HG02610 (cell line): ENCODE measurements around the gene ZNF284.

Experiments
- ATAC-seq: cut with Tn5 transposase; IDR thresholded peaks from one replicate; pipeline ENCODE4 v1.9.1; 2021; ENCODE audit warnings: mild to moderate bottlenecking, moderate library complexity; ENCODE audit not compliant: unreplicated experiment

Gene ZNF284

DNA sequence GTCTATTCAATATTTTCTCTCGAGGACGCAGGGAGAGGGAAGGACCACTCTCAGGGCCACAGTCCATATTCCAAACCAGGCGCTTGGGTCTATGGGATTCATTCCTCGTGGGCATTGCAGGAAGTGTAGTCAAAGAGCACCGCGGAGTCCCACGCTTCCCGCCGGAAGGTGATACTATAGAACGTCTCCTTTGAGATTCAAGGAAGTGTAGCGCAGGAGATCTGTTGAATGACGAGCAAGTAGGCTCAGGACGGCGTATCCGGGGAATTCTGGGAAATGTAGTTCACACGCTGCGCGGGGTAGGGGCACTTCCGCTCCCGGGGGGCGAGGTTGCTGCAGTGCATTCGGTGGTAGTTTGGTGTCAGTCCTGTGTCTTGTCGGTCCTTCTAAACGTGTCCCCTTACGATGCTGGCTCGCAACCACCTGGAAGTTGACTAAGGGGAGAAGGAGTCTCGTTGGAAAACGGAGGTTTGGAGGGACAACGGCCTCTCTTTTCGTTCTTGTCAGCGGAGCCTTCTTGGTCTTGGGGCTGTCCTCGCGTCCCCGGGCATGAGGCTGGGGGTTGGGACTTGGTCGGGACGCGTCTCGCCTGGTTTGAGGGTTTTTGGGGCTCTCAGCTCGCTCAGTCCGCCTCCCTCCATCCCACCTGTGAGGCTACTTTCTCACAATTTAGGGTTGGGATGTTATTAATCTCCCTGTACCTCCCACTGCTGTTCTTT, at the start of gene ZNF284:
TSS of gene ZNF284 (plus strand) at position 336 of the 719 bp plus-strand sequence. CDS start 4,231 bp downstream, outside the sequence.
- ATAC-seq = peak; percentile 99

DNA sequence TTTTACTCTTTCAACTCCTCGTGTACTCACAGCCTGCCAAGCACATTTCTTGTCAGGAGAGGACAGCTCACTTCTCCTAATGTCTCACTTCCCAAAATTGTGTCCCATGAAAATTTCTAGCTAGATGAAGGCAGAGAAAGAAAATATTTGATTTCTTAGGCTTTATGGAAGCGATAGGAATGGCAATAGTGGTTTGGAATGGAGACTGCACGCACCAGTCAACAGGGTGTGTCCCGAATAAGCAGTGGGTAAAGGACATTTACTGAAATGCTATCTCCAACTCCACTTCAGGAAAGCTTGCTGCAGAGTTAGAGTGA, 47.1 kb upstream of the ZNF284 start:
- ATAC-seq = no peak

DNA sequence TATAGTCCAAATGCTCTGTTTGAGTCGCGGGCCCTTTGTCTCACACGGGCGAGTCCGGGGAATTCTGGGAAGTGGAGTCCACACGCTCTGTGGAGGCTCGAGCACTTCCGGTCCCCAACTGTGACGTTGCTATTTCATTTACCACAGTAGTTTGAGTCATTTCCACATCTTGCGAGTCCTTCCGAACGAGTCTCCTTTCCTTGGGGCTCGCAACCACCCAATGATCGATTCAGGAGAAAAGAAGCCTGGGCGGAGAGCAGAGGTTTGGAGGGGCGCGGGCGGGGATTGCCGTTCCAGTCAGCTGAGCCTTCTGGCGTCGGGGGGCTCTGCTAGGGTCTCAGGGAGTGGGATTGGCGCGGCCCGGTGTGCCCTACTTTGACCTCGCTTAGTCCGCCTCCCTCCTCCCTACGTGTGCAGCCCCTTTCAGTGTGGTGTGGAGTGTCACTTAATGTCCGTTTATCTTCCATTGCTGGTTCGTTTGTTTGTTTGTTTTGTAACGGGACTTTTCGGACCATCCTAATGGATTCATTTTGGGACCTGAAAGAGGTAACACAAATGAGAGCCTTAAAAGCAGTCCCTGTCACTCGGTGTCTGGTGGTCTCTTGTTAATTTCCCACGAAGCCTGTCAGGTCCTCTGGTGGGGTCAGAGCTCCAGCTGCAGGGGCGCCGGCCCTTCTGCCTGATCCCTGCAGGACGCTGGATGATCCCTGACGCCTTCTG, 46.6 kb upstream of the ZNF284 start, which contains the start of gene ZNF222:
TSS of gene ZNF222 (plus strand) at position 163 of the 720 bp plus-strand sequence. CDS start at position 221, 58 bp downstream.
- ATAC-seq = peak; percentile 93

DNA sequence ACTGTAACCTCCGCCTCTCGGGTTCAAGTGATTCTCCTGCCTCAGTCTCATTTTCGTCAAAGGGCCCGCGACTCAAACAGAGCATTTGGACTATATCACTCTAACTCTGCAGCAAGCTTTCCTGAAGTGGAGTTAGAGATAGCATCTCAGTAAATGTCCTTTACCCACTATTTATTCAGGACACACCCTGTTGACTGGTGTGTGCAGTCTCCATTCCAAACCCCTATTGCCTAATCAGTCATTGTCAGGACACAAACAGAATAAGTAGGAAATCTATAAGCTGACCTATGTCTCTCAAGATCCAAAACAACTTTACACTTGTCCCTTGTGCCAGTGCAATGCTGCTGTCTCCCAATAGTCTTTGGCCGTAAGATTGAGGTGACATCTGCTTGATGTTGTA, 45.3 kb upstream of the ZNF284 start:
- ATAC-seq = no peak

DNA sequence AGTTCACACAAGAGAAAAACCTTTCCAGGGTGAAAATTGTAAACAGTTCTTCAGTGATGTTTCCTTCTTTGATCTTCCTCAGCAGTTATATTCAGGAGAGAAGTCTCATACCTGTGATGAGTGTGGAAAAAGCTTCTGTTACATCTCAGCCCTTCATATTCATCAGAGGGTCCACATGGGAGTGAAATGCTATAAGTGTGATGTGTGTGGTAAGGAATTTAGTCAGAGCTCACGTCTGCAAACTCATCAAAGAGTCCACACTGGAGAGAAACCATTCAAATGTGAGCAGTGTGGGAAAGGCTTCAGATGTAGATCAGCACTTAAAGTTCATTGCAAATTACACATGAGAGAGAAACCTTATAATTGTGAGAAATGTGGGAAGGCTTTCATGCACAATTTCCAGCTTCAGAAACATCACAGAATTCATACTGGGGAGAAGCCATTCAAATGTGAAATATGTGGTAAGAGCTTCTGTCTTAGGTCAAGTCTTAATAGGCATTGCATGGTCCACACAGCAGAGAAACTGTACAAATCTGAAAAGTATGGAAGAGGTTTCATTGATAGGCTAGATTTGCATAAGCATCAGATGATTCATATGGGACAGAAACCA, 39.9 kb upstream of the ZNF284 start:
- ATAC-seq = no peak

DNA sequence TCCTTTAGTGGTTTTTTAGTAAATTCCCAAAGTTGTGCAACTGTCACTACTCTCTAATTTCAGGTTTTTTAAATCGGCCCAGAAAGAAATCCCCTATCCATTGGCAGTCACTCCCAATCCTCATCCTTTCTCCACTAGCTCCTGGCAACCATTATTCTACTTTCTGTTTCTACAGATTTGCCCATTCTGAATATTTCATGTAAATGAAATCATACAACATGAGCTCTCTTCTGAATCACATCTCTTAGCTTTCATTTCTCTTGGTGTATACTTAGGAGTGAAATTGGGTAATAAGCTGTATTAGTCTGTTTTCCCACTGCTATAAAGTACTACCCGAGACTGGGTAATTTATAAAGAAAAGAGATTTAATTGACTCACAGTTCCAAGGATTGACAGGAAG, 29.8 kb upstream of the ZNF284 start:
- ATAC-seq = no peak

DNA sequence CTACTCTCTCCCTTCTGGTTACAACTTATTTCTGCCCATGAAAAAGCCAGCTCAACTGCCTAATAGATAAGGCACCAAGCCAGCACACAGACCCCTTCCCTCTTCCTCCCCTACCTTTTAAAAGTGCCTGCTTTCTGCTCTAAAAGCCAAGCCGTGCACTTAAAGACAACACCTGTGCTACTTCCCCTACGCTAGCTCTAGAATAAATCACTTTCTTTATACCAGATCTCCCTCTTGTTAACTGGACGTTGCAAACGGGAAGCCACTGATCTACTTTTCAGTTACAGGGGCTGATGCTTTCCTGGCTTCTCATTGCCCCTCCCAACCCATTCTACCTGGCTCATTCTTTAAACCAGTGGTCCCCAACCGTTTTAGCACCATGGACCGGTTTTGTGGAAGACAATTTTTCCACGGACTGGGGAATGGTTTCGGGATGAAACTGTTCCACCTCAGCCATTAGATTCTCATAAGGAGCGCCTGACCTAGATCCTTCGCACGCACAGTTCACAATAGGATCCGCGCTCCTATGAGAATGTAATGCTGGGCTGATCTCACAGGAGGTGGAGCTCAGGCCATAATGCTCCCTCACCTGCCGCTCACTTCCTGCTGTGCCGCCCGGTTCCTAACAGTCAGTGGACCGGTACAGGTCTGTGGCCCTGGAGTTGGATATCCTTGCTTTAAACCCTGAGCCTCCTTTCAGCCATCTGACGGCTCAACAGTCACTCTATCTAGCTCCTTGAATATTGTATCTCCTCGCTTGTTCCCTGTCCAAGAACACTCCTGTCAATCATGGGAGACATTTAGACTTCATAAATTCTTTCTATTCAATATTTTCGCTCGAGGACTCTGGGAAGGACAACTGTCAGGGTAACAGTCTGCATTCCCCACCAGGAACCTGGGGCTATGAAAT, 21.0 kb upstream of the ZNF284 start:
- peak; percentile 54 for ATAC-seq

DNA sequence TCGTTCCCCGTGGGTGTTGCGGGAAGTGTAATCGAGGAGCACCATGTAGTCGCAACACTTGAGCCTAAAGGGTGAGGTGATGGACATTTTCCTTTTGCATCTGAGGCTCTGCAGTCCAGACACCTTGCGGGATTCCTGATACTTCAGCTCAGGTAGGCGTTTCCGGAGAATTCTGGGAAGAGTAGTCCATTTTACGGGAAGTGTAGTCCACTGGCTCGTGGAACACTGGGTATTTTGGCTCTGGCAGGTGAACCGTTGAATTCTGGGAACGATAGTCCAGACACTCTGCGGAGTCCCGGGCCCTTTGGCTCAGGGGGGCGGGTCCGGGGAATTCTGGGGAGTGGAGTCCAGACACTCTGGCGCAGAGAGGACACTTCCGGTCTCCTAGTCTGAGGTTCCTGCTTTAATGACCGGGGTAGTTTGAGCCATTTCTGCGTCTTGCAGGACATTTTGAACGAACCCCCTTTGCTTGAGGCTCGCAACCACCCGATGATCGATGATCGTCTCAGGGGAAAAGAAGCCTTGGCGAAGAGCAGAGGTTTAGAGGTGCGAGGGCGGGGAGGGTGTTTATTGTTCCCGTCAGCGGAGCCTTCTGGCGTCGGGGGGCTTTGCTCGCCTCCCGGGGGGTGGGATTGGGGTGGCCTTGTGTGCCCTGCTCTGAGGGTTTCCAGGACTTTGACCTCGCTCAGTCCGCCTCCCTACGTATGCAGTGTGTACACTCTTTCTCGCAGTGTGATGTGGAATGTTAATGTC, 20.1 kb upstream of the ZNF284 start, which contains the start of gene ZNF223:
TSS of gene ZNF223 (plus strand) at position 387 of the 753 bp plus-strand sequence. CDS start 3,141 bp downstream, outside the sequence.
- ATAC-seq = peak; percentile 53

DNA sequence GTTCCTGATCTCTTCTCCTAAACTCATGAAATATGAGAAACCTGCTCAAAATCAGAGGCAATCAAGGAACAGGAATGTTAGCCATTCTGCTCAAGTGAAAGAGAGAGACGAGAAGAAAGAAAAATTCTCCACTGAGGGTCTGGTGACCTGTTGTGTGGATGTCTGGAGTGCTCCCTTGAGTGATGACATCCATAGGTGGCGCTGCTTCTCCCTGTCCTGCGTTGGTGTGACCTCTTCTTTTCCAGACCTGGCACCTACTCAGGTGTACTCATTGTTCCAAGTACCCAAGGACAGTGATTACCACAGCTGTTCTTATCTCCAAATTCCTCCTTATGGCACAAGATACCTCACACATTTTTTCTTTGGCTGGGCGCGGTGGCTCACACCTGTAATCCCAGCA, 16.1 kb upstream of the ZNF284 start:
- ATAC-seq = no peak

DNA sequence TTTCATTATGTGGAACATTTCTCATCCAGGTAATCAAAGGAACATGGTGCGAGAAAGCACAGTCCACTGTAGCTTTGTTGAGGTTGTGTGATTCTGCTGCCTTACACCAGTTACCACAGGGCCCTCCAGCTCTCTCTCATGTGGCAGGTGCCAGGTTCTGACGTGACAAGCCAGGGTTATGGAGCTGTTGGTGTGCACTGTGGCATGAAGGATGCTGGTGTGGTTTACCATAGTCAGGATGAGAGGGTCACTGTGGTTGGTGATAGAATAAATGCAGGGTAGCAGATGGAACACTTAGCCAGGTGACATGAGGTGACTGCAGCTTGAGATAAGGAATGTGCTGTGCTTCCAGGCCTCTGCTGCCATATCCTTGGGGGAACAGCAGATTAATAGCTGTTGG, 12.7 kb upstream of the ZNF284 start:
- ATAC-seq = no peak

DNA sequence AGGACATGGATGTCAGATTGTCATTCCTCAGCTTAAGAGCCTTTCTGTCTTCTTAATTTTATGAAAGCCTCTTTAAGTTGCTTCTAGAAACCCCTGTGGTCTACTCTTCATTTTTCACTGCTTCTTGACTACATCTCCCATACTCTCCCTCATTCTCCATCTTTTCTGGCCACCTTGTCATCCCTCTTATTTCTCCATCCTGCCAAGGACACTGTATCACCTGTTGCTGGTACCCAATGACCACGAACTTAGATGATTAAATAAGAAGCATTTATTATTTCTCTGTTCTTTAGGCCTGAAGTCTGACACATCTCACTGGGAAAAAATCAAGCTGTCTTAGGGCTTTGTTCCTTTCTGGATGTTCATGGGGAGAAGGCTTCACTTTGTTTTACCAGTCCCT, 10.9 kb upstream of the ZNF284 start:
- no peak for ATAC-seq

DNA sequence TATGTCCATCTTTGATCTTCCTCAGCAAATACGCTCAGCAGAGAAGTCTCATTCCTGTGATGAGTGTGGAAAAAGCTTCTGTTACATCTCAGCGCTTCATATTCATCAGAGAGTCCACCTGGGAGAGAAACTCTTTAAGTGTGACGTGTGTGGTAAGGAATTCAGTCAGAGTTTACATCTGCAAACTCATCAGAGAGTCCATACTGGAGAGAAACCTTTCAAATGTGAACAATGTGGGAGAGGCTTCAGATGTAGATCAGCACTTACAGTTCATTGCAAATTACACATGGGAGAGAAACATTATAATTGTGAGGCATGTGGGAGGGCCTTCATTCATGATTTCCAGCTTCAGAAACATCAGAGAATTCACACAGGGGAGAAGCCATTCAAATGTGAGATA, 5.7 kb upstream of the ZNF284 start:
- no peak for ATAC-seq

DNA sequence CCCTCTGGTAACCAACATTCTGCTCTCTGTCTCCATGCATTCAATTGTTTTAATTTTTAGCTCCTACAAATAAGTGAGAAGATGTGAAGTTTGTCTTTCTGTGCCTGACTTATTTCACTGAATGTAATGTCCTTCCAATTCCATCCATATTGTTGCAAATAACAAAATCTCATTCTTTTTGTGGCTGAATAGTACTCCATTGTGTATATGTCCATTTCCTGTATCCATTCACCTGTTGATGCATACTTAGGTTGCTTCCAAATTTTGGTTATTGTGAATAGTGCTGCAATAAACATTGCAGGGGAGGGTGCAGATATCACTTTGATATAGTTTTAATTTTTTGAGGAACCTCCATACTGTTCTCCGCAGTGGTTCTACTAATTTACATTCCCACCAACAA, 2.5 kb upstream of the ZNF284 start:
- no peak for ATAC-seq

DNA sequence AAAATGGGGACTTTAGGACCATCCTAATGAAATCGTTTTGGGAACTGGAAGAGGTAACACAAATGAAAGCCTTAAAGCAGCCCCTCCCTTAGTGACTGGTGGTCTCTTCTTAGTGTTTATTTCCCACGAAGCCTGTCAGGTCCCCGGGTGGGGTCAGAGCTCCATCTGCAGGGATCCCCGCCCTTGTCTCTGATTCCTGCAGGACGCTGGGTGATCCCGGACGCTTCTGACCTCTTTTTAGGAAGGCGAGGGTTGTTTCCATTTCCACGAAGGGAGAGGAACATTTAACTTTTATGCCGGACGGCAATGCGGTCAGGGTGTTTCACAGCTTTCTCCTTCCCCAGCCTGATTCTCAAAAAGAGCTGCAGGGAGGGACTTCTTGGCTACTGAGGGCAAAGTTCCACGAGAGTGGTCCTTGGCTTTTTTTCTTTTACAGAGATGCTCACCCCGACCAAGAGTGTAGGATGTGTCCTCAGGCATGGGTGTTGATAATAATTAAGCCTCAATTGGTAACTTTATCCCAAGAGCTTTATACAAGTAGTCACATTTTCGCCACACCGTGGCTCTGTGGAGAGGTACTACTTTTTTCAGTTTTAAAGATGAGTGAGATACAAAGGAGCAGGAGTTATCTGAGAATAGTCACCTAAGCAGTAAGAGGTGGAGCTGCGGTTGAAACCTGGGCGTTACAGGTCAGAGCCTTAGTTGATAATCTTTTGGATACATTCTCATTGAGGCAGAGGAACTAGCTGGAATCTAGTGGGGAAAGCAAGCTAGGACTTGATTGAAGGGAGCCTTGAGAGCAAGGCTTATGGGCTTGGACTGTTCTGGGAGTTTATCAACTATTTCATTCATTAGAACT, 813 bp downstream of the ZNF284 start:
- ATAC-seq = no peak

DNA sequence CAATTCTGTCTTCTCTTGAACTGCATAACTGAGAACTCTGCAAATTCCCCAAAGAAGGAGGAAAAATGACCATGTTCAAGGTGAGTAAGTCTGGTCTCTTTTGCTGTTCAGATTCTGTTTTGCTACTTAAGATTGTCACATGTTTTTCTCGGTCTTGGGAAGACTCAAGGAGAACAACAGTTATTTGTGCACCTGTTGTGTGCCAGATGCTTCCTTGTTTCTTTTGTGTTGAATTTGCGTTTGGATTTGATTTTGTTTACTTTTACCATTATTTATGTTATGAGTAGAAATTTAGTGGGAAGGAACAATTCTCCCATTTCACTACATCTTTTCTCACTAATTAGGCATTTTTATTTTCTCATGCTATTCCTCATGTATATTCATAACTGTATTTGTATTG, 4.4 kb downstream of the ZNF284 start:
- no peak for ATAC-seq

DNA sequence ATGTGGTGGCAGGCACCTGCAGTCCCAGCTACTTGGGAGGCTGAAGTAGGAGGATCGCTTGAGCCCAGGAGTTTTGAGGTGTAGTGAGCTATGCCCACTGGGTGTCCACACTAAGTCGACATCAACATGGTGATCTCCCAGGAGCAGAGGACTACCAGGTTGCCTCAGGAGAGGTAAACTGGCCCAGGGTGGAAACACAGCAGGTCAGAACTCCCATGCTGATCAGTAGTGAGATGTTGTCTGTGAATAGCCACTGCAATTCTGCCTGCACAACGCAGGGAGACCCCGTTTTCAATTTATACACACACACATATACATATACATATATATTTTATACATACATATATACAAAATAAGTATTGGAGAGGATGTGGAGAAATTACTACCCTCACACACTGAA, 20.1 kb downstream of the ZNF284 start:
- no peak for ATAC-seq

DNA sequence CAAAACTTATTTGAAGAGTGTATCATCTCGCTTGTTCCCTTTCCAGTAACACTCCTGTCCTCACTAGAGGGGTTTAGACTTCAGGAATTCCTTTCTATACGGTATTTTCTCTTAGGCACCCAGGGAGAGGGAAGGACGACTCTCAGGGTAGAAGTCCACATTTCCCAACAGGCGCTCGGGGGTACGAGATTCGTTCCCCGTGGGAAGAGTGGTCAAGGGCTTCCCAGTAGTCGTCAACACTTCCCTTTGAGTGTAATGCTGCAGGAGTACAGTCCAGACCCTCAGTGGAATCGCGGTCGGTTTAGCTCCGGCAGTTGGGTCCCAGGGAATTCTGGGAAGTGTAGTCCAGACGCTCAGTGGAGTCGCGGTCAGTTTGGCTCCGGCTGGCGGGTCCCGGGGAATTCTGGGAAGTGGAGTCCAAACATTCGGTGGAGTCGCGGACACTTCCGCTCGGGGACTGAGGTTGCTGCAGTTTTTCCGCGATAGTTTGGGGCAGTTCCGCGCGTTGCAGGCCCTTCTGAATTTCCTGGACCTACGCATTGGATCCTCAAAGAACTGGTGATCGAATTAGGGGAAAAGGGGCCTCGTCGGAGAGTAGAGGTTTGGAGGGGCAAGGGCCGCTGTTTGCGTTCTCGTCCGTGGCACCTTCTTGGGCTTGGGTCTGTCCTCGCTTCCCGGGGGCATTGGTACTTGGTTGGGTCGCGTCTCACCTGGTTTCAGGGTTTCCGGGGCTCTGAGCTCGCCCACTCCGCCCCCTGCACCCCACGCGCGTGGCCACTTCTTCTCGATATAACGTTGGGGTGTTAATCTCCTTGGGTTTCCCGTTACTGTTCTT, 22.2 kb downstream of the ZNF284 start, which contains the start of gene ZNF224:
TSS of gene ZNF224 (plus strand) at position 431 of the 835 bp plus-strand sequence. CDS start 3,513 bp downstream, outside the sequence.
- ATAC-seq = peak; percentile 71

DNA sequence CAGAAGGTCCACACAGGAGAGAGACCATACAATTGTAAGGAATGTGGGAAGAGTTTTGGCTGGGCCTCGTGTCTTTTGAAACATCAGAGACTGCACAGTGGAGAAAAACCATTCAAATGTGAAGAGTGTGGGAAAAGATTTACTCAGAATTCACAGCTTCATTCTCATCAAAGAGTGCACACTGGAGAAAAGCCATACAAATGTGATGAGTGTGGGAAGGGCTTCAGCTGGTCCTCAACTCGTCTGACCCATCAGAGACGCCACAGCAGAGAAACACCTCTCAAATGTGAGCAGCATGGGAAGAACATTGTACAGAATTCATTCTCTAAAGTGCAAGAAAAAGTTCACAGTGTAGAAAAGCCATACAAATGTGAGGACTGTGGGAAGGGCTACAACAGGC, 35.8 kb downstream of the ZNF284 start:
- ATAC-seq = no peak
